Measurements from ENCODE around the gene HSPG2.

- TF ChIP-seq CTCF (IDR thresholded peaks at IDR 0.05) (no peak), ZFX (IDR thresholded peaks at IDR 0.05; ENCODE audit: borderline replicate concordance) (no peak)
These were observed 144.0 kb downstream of the HSPG2 start for GRCh38 chr1:21793104-21793503.

Measured in 22Rv1 (cell line).